Testis (tissue), 3 donors: ENCODE data around the gene ANKRD11. TPM values are rescaled to one million over a fixed set of nuclear protein-coding genes. Genes with fewer than 3 reads are reported as not detected.

Experiments used
- DNase-seq: peaks from one replicate; pipeline ENCODE4 v3.0.0-alpha.2; 2019
- H3K27ac ChIP-seq, 2 donors: fragments of 200-600 bp; sonication (generic); one replicate each; pipeline ENCODE4 v1.5.1; 2019
- H3K27me3 ChIP-seq: fragments of 200-600 bp; sonication (generic); one replicate; pipeline ENCODE4 v1.5.1; 2019
- H3K36me3 ChIP-seq: fragments of 200-600 bp; sonication (generic); one replicate; pipeline ENCODE4 v1.5.1; 2017; ENCODE audit warnings: low read depth; ENCODE audit errors: missing control alignments
- H3K4me1 ChIP-seq: fragments of 200-600 bp; sonication (generic); one replicate; pipeline ENCODE4 v1.5.1; 2019
- H3K4me3 ChIP-seq, 2 donors: fragments of 200-600 bp; sonication (generic); one replicate each; pipeline ENCODE4 v1.5.1; 2017 to 2019
- H3K9me3 ChIP-seq: fragments of 200-600 bp; sonication (generic); one replicate; pipeline ENCODE4 v1.5.1; 2017
- CTCF ChIP-seq, 3 experiments: fragments of 450-650 bp in 2 of 3; fragments of 200-600 bp in 1 of 3; sonication (generic) in 1 of 3; IDR thresholded peaks; one replicate each; pipeline ENCODE4 v1.5.1; 2016 to 2019; ENCODE audit warnings: antibody characterized with exemption in 3 of 3, mild to moderate bottlenecking in 2 of 3, moderate library complexity in 1 of 3
- POLR2A ChIP-seq: fragments of 450-650 bp; IDR thresholded peaks from one replicate; pipeline ENCODE4 v1.6.1; 2017; ENCODE audit warnings: antibody characterized with exemption, mild to moderate bottlenecking, moderate library complexity
- WGBS, 2 donors: methylation state at CpG; one replicate each; pipeline ENCODE4 v1.1.5; 2018; 5-methylcytosine and 5-hydroxymethylcytosine counted together
- intact Hi-C: fragments of 100-400 bp; cut with DNase I; formaldehyde crosslinking; loops from one replicate; pipeline ENCODE4 v1.15.1; 2023; ENCODE audit warnings: low total_unique reads
- polyA plus RNA-seq: library from polyadenylated mRNA; stranded (reverse); fragments of 350-450 nt; fragmentation: Illumina TruSeq; extraction: RNeasy Lipid Tissue Mini Kit (QIAGEN cat#74804); gene quantifications from one replicate; pipeline ENCODE4 v1.2.3, GENCODE V29; 2014; ENCODE audit warnings: low read depth, low replicate concordance; ENCODE audit not compliant: insufficient read depth
- total RNA-seq, 2 donors: library from RNA; depleted of rRNA; stranded (reverse); fragments of >200 nt; gene quantifications; one replicate each; pipeline ENCODE4 v1.2.3, GENCODE V29; 2016

The ANKRD11 gene
- total and polyA plus RNA-seq, 3 donors from 2014 or later = 49.7 to 187 (median 150) TPM

- no peak for DNase-seq
- 78 to 81% methylated on average over 35 to 36 of the region's 36 CpGs for WGBS, 2 donors
- Histone ChIP-seq H3K27ac (no peak overlapping the region), H3K4me3 (no peak overlapping the region), H3K4me1 (peaks cover 14% of the 10 kb centered on the region), H3K9me3 (no peaks in the 10 kb centered on the region), H3K36me3 (no peaks in the 10 kb centered on the region), H3K27me3 (no peaks in the 10 kb centered on the region)
- TF ChIP-seq CTCF (IDR thresholded peaks at IDR 0.05) (no peak), POLR2A (no peak)
- intact Hi-C loops = no loop called here
Measured at GRCh38 chr16:89343501-89344457, 146.6 kb downstream of the ANKRD11 start.

GRCh38 chr16:89341697-89342694, 148.4 kb downstream of the ANKRD11 start:
- Histone ChIP-seq H3K36me3 (no peaks in the 10 kb centered on the region), H3K9me3 (no peaks in the 10 kb centered on the region), H3K27me3 (no peaks in the 10 kb centered on the region), H3K4me3 (no peak overlapping the region), H3K27ac (no peak overlapping the region), H3K4me1 (peaks cover 20% of the 10 kb centered on the region)
- WGBS, 2 donors = 84 to 95% methylated on average over 18 to 35 of the region's 35 CpGs
- TF ChIP-seq CTCF (IDR thresholded peaks at IDR 0.05) = no peak
- TF ChIP-seq POLR2A = no peak
- no peak for DNase-seq
- intact Hi-C loops = no loop called here

GRCh38 chr16:89341279-89341678, 149.1 kb downstream of the ANKRD11 start:
- H3K9me3 ChIP-seq = no peaks in the 10 kb centered on the region
- no peaks in the 10 kb centered on the region for H3K27me3 ChIP-seq
- 73 to 76% methylated on average over 7 of the region's 7 CpGs for WGBS, 2 donors
- DNase-seq = no peak
- intact Hi-C loops = no loop called here
- no peak overlapping the region for H3K4me3 ChIP-seq
- TF ChIP-seq POLR2A (no peak), CTCF (IDR thresholded peaks at IDR 0.05) (no peak)
- peaks cover 20% of the 10 kb centered on the region for H3K4me1 ChIP-seq
- H3K36me3 ChIP-seq = no peaks in the 10 kb centered on the region
- no peak overlapping the region for H3K27ac ChIP-seq

GRCh38 chr16:89338863-89339262, 151.5 kb downstream of the ANKRD11 start:
- intact Hi-C loops = loop anchor here (10.0 kb wide), 1 partner anchor 166 kb away; the partner anchor contains the start of gene SPG7
- peaks cover 28% of the 10 kb centered on the region for H3K4me1 ChIP-seq
- no peaks in the 10 kb centered on the region for H3K27me3 ChIP-seq

More at GRCh38 chr16:89338863-89339262, 151.5 kb downstream of the ANKRD11 start:
- TF ChIP-seq CTCF (IDR thresholded peaks at IDR 0.05) (no peak), POLR2A (no peak)
- WGBS, 2 donors = 32 to 40% methylated on average over 6 of the region's 6 CpGs
- H3K27ac ChIP-seq = no peak overlapping the region
- no peak overlapping the region for H3K4me3 ChIP-seq
- DNase-seq = no peak
- no peaks in the 10 kb centered on the region for H3K9me3 ChIP-seq
- H3K36me3 ChIP-seq = no peaks in the 10 kb centered on the region
